Heart left ventricle (tissue), 13 donors: ENCODE data around the gene PPM1L.

Experiments
- CTCF ChIP-seq, 12 donors: fragments of 200-600 bp; sonication (generic) in 4 of 12; IDR thresholded peaks; one replicate each; pipeline versions ENCODE4 v1.5.0 to v1.8.0; 2018 to 2022; ENCODE audit warnings: antibody characterized with exemption in 12 of 12, mild to moderate bottlenecking in 5 of 12
- POLR2A ChIP-seq, 2 donors: fragments of 450-650 bp; IDR thresholded peaks; one replicate each; pipeline ENCODE4 v1.6.1; 2017; ENCODE audit warnings: antibody characterized with exemption in 2 of 2, mild to moderate bottlenecking in 2 of 2, moderate library complexity in 2 of 2
- donor health status: ischemic (EF 13 %, LVEDD 7.1; RV severe dilation, severe dysfunction).
- donor health status: DM: no; HTN: yes; CAD: no.
- donor health status: DM: no; HTN: no; CAD: no.
- donor health status: ischemic (EF 25% LVEDD 6.9; RV normal size, moderate dysfunction).
- donor health status: ischemic (EF 25% LVEDD 5.7; RV mildly dilated, moderate dysfunction).
- donor health status: ischemic (EF 35%, LVEDD 5.7; RV mildly dilated, moderate dysfunction).
- donor health status: nonischemic (EF 11% LVEDD 7.7; RV severe dilation, severe dysfunction).
- donor health status: DM: yes; HTN: yes; CAD: no.
- donor health status: PGD.
- donor health status: ischemic (EF 29% LVEDD 5.4; RV normal size, mild dysfunction).
- donor health status: nonischemic (EF 23%, LVEDD 6.1; RV moderate dilation, normal function).

- TF ChIP-seq CTCF (IDR thresholded peaks at IDR 0.05) (no peak), POLR2A (IDR thresholded peaks at IDR 0.05) (no peak)
These were observed 194.9 kb downstream of the PPM1L start for GRCh38 chr3:160950954-160951353.
